HG03280 (cell line): ENCODE data around the gene ARSG.

Source experiments
- ATAC-seq: cut with Tn5 transposase; IDR thresholded peaks from one replicate; pipeline ENCODE4 v1.9.1; 2021; ENCODE audit warnings: mild to moderate bottlenecking, moderate library complexity; ENCODE audit not compliant: unreplicated experiment

Gene ARSG

DNA sequence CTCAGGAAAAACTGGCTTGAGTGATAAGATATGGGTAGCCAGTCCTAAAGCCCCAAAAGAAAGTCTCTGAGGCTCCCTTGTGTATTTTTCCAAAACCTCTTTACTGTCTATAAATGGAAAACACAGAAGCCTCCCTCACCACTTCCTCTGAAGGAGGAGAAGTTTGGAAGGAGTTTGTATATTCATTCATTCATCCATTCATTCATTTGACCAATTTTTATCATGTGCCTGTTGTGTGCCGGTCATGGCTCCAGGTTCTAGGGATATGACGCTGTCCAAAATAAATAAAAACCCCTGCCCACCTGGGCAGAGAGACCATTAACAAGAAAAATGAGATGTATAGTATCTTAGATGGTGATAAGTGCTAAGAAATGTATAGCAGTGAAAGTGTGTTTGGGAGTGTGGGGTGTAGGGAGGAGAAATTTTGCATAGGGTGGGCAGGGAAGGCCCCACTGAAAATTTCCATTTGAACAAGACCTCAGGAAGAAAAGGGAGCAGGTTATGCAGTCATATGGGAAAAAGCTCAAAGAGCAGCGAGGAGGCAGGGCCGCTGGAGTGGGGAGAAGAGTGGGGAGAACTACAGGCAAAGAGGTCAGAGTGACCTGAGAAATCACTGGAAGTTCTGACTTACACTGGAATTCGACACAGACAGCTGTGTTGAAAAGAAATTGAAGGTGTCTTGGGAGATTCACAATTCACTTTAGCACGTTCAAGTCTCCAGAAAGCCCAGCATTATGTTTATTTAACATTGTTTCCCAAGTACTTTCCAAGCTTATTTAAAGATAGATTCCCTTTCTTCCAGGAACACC lies 172.1 kb downstream of the ARSG start:
- no peak for ATAC-seq

DNA sequence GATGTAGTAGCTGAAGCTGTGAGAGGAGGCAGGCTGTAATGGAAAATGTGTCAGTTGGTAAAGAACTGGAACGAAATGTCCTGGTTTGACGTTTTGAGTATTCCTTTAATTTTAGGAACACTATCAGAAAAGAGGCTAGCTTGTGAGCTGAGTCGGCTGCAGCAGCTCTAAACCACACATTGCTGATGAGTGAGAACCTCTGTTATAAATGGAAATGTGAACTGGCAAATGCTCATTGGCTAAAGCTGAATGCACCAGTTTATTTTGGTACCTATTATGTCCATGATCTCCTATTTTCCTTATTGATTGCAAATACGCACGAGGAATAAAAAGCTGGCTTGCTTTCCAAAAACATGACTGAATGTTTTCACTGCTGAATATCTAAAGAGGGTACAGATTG lies 177.0 kb downstream of the ARSG start:
- ATAC-seq: no peak

DNA sequence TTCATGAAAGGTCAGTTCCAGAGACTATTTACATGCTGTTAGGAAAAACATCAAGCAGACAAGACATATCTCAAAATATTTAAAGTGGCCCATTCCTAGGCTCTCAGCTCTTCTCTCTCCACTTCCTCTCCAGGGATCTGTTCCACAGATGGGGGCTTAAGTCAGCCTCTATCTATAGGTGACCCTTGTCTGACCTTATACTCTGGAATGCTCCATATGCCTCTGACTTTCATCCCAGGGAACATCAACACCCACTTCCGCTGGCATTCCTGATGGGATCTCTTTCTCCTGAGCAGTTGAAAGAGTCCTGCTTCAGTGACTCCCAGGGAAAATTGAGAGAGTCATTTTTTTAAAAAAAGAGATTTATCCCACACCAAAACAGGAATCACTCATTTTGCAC lies 177.5 kb downstream of the ARSG start:
- ATAC-seq: no peak
